ENCODE measurements around the gene TPD52L1. TPM values are rescaled to one million over a fixed set of nuclear protein-coding genes. Genes with fewer than 3 reads are reported as not detected.

Gene TPD52L1
- total RNA-seq, 2 donors from 2014 or later: 24.9 to 39.1 TPM

- H3K27me3 ChIP-seq (ENCODE audit: control insufficient read depth, insufficient read depth, low read length, poor library complexity, severe bottlenecking): no peaks in the 10 kb centered on the region
- H3K36me3 Mint-ChIP-seq (ENCODE audit: low read depth): no peaks in the 10 kb centered on the region
- peaks cover 6% of the 10 kb centered on the region for H3K4me1 ChIP-seq (ENCODE audit: control insufficient read depth, insufficient read depth, low read length)
- no peak for TF ChIP-seq CTCF (conservative IDR thresholded peaks at IDR 0.05)
- H3K36me3 ChIP-seq (ENCODE audit: control insufficient read depth, insufficient read depth, low read length): no peaks in the 10 kb centered on the region
- no peaks in the 10 kb centered on the region for H3K9me3 Mint-ChIP-seq
- WGBS, 2 experiments (ENCODE audit: insufficient coverage in 1 of 2, insufficient read length in 1 of 2): 90 to 93% methylated on average over 2 to 3 of the region's 3 CpGs
- H3K27ac Mint-ChIP-seq: no peak overlapping the region
- H3K9ac ChIP-seq (ENCODE audit: extremely low read depth, low read length, poor library complexity, severe bottlenecking): no peak overlapping the region
- H3K4me1 Mint-ChIP-seq: peaks cover 18% of the 10 kb centered on the region
- H3K4me3 ChIP-seq (ENCODE audit: low read length): no peak overlapping the region
- H3K4me3 Mint-ChIP-seq: no peak overlapping the region
- H3K9me3 ChIP-seq (ENCODE audit: control insufficient read depth, low read length): no peaks in the 10 kb centered on the region
- no peaks in the 10 kb centered on the region for H3K27me3 Mint-ChIP-seq (ENCODE audit: insufficient read depth)
- no peak overlapping the region for H3K27ac ChIP-seq (ENCODE audit: low read depth, low read length)
- no peak for DNase-seq
Measured at GRCh38 chr6:125230674-125231073, 77.1 kb downstream of the TPD52L1 start.

DNA sequence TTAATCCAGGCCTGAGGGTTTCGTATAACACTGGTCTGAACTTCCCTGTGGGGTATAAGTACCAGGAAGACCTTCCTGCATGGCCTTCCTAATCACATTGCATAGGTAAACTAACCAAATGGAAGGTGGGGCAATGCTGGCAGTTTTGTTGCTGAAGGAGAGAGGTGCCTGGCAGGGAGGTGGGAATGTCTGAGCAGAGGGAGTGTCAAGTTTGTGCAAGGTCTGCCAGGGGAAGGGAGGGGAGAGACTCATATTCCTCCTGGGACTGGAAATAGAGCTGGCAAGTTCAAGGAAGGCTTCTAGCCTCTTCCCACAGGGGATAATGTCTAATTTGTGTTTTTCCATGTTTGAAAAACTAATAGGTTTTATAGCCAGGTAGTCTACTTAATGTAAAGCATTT, 77.6 kb downstream of the TPD52L1 start:
- Mint-ChIP-seq H3K27ac (no peak overlapping the region), H3K4me1 (peaks cover 18% of the 10 kb centered on the region), H3K9me3 (no peaks in the 10 kb centered on the region), H3K4me3 (no peak overlapping the region), H3K27me3 (ENCODE audit: insufficient read depth) (no peaks in the 10 kb centered on the region), H3K36me3 (ENCODE audit: low read depth) (no peaks in the 10 kb centered on the region)
- Histone ChIP-seq H3K4me3 (ENCODE audit: low read length) (no peak overlapping the region), H3K4me1 (ENCODE audit: control insufficient read depth, insufficient read depth, low read length) (peaks cover 6% of the 10 kb centered on the region), H3K27ac (ENCODE audit: low read depth, low read length) (no peak overlapping the region), H3K9me3 (ENCODE audit: control insufficient read depth, low read length) (no peaks in the 10 kb centered on the region), H3K36me3 (ENCODE audit: control insufficient read depth, insufficient read depth, low read length) (no peaks in the 10 kb centered on the region), H3K27me3 (ENCODE audit: control insufficient read depth, insufficient read depth, low read length, poor library complexity, severe bottlenecking) (no peaks in the 10 kb centered on the region), H3K9ac (ENCODE audit: extremely low read depth, low read length, poor library complexity, severe bottlenecking) (no peak overlapping the region)
- WGBS, 2 experiments (ENCODE audit: insufficient coverage in 1 of 2, insufficient read length in 1 of 2): 40 to 79% methylated on average over 1 of the region's 1 CpG
- no peak for DNase-seq
- no peak for TF ChIP-seq CTCF (conservative IDR thresholded peaks at IDR 0.05)

- no peak overlapping the region for H3K4me3 Mint-ChIP-seq
- no peak for DNase-seq
- no peak overlapping the region for H3K4me3 ChIP-seq (ENCODE audit: low read length)
- H3K27me3 ChIP-seq (ENCODE audit: control insufficient read depth, insufficient read depth, low read length, poor library complexity, severe bottlenecking): no peaks in the 10 kb centered on the region
- no peaks in the 10 kb centered on the region for H3K9me3 Mint-ChIP-seq
- no peak for TF ChIP-seq CTCF (conservative IDR thresholded peaks at IDR 0.05)
- H3K36me3 ChIP-seq (ENCODE audit: control insufficient read depth, insufficient read depth, low read length): no peaks in the 10 kb centered on the region
- H3K27ac Mint-ChIP-seq: no peak overlapping the region
- WGBS, 2 experiments (ENCODE audit: insufficient coverage in 1 of 2, insufficient read length in 1 of 2): 85 to 89% methylated on average over 6 to 7 of the region's 7 CpGs
- no peak overlapping the region for H3K9ac ChIP-seq (ENCODE audit: extremely low read depth, low read length, poor library complexity, severe bottlenecking)
- no peaks in the 10 kb centered on the region for H3K9me3 ChIP-seq (ENCODE audit: control insufficient read depth, low read length)
- peaks cover 6% of the 10 kb centered on the region for H3K4me1 ChIP-seq (ENCODE audit: control insufficient read depth, insufficient read depth, low read length)
- H3K4me1 Mint-ChIP-seq: peaks cover 18% of the 10 kb centered on the region
- H3K36me3 Mint-ChIP-seq (ENCODE audit: low read depth): no peaks in the 10 kb centered on the region
- no peaks in the 10 kb centered on the region for H3K27me3 Mint-ChIP-seq (ENCODE audit: insufficient read depth)
- no peak overlapping the region for H3K27ac ChIP-seq (ENCODE audit: low read depth, low read length)
Measured at GRCh38 chr6:125231574-125232343, 78.2 kb downstream of the TPD52L1 start.
